ENCODE measurements around the gene HPSE2. TPM values are rescaled to one million over a fixed set of nuclear protein-coding genes. Genes with fewer than 3 reads are reported as not detected.

Gene HPSE2
- total RNA-seq, 1 donor from 2014 or later = not detected

GRCh38 chr10:99224766-99225165, 10.9 kb downstream of the HPSE2 start:
- no peak overlapping the region for H3K4me3 ChIP-seq (ENCODE audit: low read depth, low read length)
- TF ChIP-seq, protein P1, sequence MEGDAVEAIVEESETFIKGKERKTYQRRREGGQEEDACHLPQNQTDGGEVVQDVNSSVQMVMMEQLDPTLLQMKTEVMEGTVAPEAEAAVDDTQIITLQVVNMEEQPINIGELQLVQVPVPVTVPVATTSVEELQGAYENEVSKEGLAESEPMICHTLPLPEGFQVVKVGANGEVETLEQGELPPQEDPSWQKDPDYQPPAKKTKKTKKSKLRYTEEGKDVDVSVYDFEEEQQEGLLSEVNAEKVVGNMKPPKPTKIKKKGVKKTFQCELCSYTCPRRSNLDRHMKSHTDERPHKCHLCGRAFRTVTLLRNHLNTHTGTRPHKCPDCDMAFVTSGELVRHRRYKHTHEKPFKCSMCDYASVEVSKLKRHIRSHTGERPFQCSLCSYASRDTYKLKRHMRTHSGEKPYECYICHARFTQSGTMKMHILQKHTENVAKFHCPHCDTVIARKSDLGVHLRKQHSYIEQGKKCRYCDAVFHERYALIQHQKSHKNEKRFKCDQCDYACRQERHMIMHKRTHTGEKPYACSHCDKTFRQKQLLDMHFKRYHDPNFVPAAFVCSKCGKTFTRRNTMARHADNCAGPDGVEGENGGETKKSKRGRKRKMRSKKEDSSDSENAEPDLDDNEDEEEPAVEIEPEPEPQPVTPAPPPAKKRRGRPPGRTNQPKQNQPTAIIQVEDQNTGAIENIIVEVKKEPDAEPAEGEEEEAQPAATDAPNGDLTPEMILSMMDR (conservative IDR thresholded peaks at IDR 0.05; ENCODE audit: low read depth, low read length) = no peak
- DNase-seq (ENCODE audit: low read depth) = no peak

GRCh38 chr10:99207340-99207739, 28.3 kb downstream of the HPSE2 start:
- TF ChIP-seq, protein P1 (conservative IDR thresholded peaks at IDR 0.05; ENCODE audit: low read depth, low read length) = no peak
- no peak overlapping the region for H3K4me3 ChIP-seq (ENCODE audit: low read depth, low read length)
- DNase-seq (ENCODE audit: low read depth) = no peak

- TF ChIP-seq, protein P1 (conservative IDR thresholded peaks at IDR 0.05; ENCODE audit: low read depth, low read length) = no peak
Measured at GRCh38 chr10:99203310-99203709, 32.3 kb downstream of the HPSE2 start.

GRCh38 chr10:99172950-99173349, 62.7 kb downstream of the HPSE2 start:
- TF ChIP-seq, protein P1 (conservative IDR thresholded peaks at IDR 0.05; ENCODE audit: low read depth, low read length) = no peak
- DNase-seq (ENCODE audit: low read depth) = no peak
- no peak overlapping the region for H3K4me3 ChIP-seq (ENCODE audit: low read depth, low read length)

More at GRCh38 chr10:99203310-99203709, 32.3 kb downstream of the HPSE2 start:
- no peak for DNase-seq (ENCODE audit: low read depth)
- no peak overlapping the region for H3K4me3 ChIP-seq (ENCODE audit: low read depth, low read length)

- DNase-seq (ENCODE audit: low read depth) = peak; percentile 13
Measured at GRCh38 chr10:99172128-99172738, 63.4 kb downstream of the HPSE2 start.

GRCh38 chr10:99170116-99170675, 65.5 kb downstream of the HPSE2 start:
- TF ChIP-seq, protein P1 (conservative IDR thresholded peaks at IDR 0.05; ENCODE audit: low read depth, low read length) = no peak

More at GRCh38 chr10:99172128-99172738, 63.4 kb downstream of the HPSE2 start:
- H3K4me3 ChIP-seq (ENCODE audit: low read depth, low read length) = no peak overlapping the region
- TF ChIP-seq, protein P1 (conservative IDR thresholded peaks at IDR 0.05; ENCODE audit: low read depth, low read length) = peak; percentile 80

DNA sequence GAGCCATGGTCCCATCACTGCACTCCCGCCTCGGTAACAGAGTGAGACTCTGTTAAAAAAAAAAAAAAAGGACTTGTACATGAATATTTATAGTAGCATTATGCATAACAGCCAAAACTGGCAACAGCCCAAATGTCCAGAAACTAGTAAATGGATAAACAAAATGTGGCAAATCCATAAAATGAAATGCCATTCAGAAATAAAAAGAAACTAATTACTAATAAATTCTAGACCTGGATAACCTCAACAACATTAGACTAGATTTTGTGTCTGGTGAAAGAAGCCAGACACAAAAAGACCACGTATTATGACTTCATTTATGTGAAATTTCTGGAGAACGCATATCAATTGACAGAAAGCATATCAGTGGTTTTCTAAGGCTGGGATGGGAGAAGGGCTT, 74.5 kb downstream of the HPSE2 start:
- H3K4me3 ChIP-seq (ENCODE audit: low read depth, low read length) = no peak overlapping the region
- DNase-seq (ENCODE audit: low read depth) = no peak
- TF ChIP-seq, protein P1 (conservative IDR thresholded peaks at IDR 0.05; ENCODE audit: low read depth, low read length) = no peak

More at GRCh38 chr10:99170116-99170675, 65.5 kb downstream of the HPSE2 start:
- no peak overlapping the region for H3K4me3 ChIP-seq (ENCODE audit: low read depth, low read length)
- no peak for DNase-seq (ENCODE audit: low read depth)

All from epithelial cell of proximal tubule (primary cell).